HFF-Myc (cell line): ENCODE results near the gene C16orf46.

ENCODE experiments used
- DNase-seq: peaks from one replicate; pipeline ENCODE4 v3.0.0-alpha.2; 2011; ENCODE audit warnings: low read depth; ENCODE audit errors: extremely low read depth
- H3K4me3 ChIP-seq: replicated peaks from 2 replicates; pipeline ENCODE4 v1.5.1; 2011; ENCODE audit warnings: low read depth, mild to moderate bottlenecking, control low read depth, low read length
- CTCF ChIP-seq: IDR thresholded peaks from 2 replicates; pipeline ENCODE4 v1.5.1; 2012; ENCODE audit warnings: mild to moderate bottlenecking, low read depth, low read length, control low read depth; ENCODE audit errors: missing control alignments

The C16orf46 gene

GRCh38 chr16:81080233-81080632, 3.2 kb upstream of the C16orf46 start:
- H3K4me3 ChIP-seq: no peak overlapping the region
- DNase-seq: no peak
- TF ChIP-seq CTCF: no peak

- peak; percentile 61 for DNase-seq
- peak overlapping the region; percentile 65 for H3K4me3 ChIP-seq
- no peak for TF ChIP-seq CTCF
These were observed 417 bp downstream of the C16orf46 start for GRCh38 chr16:81076566-81077075.

GRCh38 chr16:81073560-81074330, 3.3 kb downstream of the C16orf46 start:
- no peak overlapping the region for H3K4me3 ChIP-seq
- no peak for DNase-seq
- no peak for TF ChIP-seq CTCF

- no peak overlapping the region for H3K4me3 ChIP-seq
- no peak for DNase-seq
- no peak for TF ChIP-seq CTCF
These were observed 5.2 kb downstream of the C16orf46 start for GRCh38 chr16:81071805-81072204.

GRCh38 chr16:81070979-81071378, 6.1 kb downstream of the C16orf46 start:
- DNase-seq: no peak

GRCh38 chr16:81069063-81069462, 8.0 kb downstream of the C16orf46 start:
- no peak for TF ChIP-seq CTCF
- DNase-seq: no peak
- no peak overlapping the region for H3K4me3 ChIP-seq

More at GRCh38 chr16:81070979-81071378, 6.1 kb downstream of the C16orf46 start:
- no peak overlapping the region for H3K4me3 ChIP-seq
- no peak for TF ChIP-seq CTCF
